Endodermal cell (in vitro differentiated cells): ENCODE measurements around the gene DOCK10. TPM values are rescaled to one million over a fixed set of nuclear protein-coding genes. Genes with fewer than 3 reads are reported as not detected.

ENCODE experiments used
- DNase-seq: peaks from one replicate; pipeline ENCODE4 v3.0.0-alpha.2; 2017
- H3K27ac ChIP-seq: 2 replicates; pipeline ENCODE4 v1.5.1; 2013; ENCODE audit warnings: mild to moderate bottlenecking, low read depth, low read length, moderate library complexity
- H3K27me3 ChIP-seq: 2 replicates; pipeline ENCODE4 v1.6.1; 2013; ENCODE audit warnings: mild to moderate bottlenecking, low read length, moderate library complexity; ENCODE audit not compliant: insufficient read depth, control insufficient read depth, poor library complexity, severe bottlenecking
- H3K36me3 ChIP-seq: 2 replicates; pipeline ENCODE4 v1.7.0; 2013; ENCODE audit warnings: mild to moderate bottlenecking, low read length, moderate library complexity; ENCODE audit not compliant: control insufficient read depth, insufficient read depth
- H3K4me1 ChIP-seq: one replicate; pipeline ENCODE4 v1.7.0; 2013; ENCODE audit warnings: low read length; ENCODE audit not compliant: control insufficient read depth, insufficient read depth
- H3K4me3 ChIP-seq: 2 replicates; pipeline ENCODE4 v1.5.1; 2013; ENCODE audit warnings: mild to moderate bottlenecking, low read length, moderate library complexity
- H3K9ac ChIP-seq: 2 replicates; pipeline ENCODE4 v1.6.1; 2013; ENCODE audit warnings: mild to moderate bottlenecking, low read length, moderate library complexity; ENCODE audit not compliant: poor library complexity, severe bottlenecking; ENCODE audit errors: extremely low read depth
- H3K9me3 ChIP-seq: 2 replicates; pipeline ENCODE4 v1.6.1; 2013; ENCODE audit warnings: mild to moderate bottlenecking, low read length, moderate library complexity; ENCODE audit not compliant: control insufficient read depth
- H3K27ac Mint-ChIP-seq: 2 replicates; pipeline ENCODE4 v1.8.0; 2020; ENCODE audit warnings: mixed read lengths
- H3K27me3 Mint-ChIP-seq: 2 replicates; pipeline ENCODE4 v1.8.0; 2021; ENCODE audit warnings: mild to moderate bottlenecking, mixed read lengths; ENCODE audit not compliant: insufficient read depth
- H3K36me3 Mint-ChIP-seq: 2 replicates; pipeline ENCODE4 v1.8.0; 2020; ENCODE audit warnings: low read depth, mixed read lengths
- H3K4me1 Mint-ChIP-seq: 2 replicates; pipeline ENCODE4 v1.8.0; 2020; ENCODE audit warnings: mixed read lengths
- H3K4me3 Mint-ChIP-seq: 2 replicates; pipeline ENCODE4 v1.8.0; 2020; ENCODE audit warnings: mild to moderate bottlenecking, moderate library complexity, mixed read lengths
- H3K9me3 Mint-ChIP-seq: 2 replicates; pipeline ENCODE4 v1.8.0; 2020; ENCODE audit warnings: mild to moderate bottlenecking, mixed read lengths
- WGBS, 2 experiments: methylation state at CpG; one replicate each; pipeline versions ENCODE4 v1.1.5 to v1.1.7; 2013; ENCODE audit warnings: missing lambda C conversion rate in 2 of 2, mixed read lengths in 1 of 2; ENCODE audit not compliant: insufficient coverage in 1 of 2, insufficient read length in 1 of 2; 5-methylcytosine and 5-hydroxymethylcytosine counted together
- total RNA-seq, 2 donors: library from RNA; stranded (reverse); fragmentation: NEBNext Ultra II Directional in 1 of 2; extraction: Animal tissue kit (Norgen Biotek cat#: 25700) in 1 of 2; gene quantifications; 2 replicates in 1 of 2; 3 replicates in 1 of 2; pipeline ENCODE4 v1.2.1, GENCODE V29; 2021
- TF ChIP-seq, protein P1 (sequence below): fragments of 200-600 bp; sonication (generic); conservative IDR thresholded peaks from 2 replicates; pipeline ENCODE4 v1.5.0; 2021; ENCODE audit warnings: antibody characterized with exemption, mild to moderate bottlenecking

DOCK10 gene
- total RNA-seq, 2 donors from 2014 or later = 0.44 to 1.4 TPM

- H3K4me3 Mint-ChIP-seq = no peak overlapping the region
- TF ChIP-seq, protein P1, sequence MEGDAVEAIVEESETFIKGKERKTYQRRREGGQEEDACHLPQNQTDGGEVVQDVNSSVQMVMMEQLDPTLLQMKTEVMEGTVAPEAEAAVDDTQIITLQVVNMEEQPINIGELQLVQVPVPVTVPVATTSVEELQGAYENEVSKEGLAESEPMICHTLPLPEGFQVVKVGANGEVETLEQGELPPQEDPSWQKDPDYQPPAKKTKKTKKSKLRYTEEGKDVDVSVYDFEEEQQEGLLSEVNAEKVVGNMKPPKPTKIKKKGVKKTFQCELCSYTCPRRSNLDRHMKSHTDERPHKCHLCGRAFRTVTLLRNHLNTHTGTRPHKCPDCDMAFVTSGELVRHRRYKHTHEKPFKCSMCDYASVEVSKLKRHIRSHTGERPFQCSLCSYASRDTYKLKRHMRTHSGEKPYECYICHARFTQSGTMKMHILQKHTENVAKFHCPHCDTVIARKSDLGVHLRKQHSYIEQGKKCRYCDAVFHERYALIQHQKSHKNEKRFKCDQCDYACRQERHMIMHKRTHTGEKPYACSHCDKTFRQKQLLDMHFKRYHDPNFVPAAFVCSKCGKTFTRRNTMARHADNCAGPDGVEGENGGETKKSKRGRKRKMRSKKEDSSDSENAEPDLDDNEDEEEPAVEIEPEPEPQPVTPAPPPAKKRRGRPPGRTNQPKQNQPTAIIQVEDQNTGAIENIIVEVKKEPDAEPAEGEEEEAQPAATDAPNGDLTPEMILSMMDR = no peak
- 80% methylated on average over 1 of the region's 1 CpG; no CpG with 5 or more reads in 1 of the 2 experiments for WGBS, 2 experiments
Observed at GRCh38 chr2:224799691-224800090, 242.6 kb downstream of the DOCK10 start.

GRCh38 chr2:224798180-224798579 is 244.1 kb downstream of the DOCK10 start:
- H3K36me3 Mint-ChIP-seq = no peaks in the 10 kb centered on the region
- Histone ChIP-seq H3K9ac (no peak overlapping the region), H3K36me3 (no peaks in the 10 kb centered on the region), H3K4me3 (no peak overlapping the region), H3K4me1 (no peaks in the 10 kb centered on the region), H3K27ac (no peak overlapping the region), H3K9me3 (peaks cover 31% of the 10 kb centered on the region), H3K27me3 (no peaks in the 10 kb centered on the region)
- H3K27me3 Mint-ChIP-seq = no peaks in the 10 kb centered on the region
- no peak overlapping the region for H3K4me3 Mint-ChIP-seq
- 93 to 100% methylated on average over 1 to 2 of the region's 2 CpGs for WGBS, 2 experiments
- TF ChIP-seq, protein P1 = no peak
- no peaks in the 10 kb centered on the region for H3K4me1 Mint-ChIP-seq
- peaks cover 18% of the 10 kb centered on the region for H3K9me3 Mint-ChIP-seq
- DNase-seq = no peak
- H3K27ac Mint-ChIP-seq = no peak overlapping the region

More at GRCh38 chr2:224799691-224800090, 242.6 kb downstream of the DOCK10 start:
- Histone ChIP-seq H3K9me3 (peaks cover 31% of the 10 kb centered on the region), H3K27me3 (no peaks in the 10 kb centered on the region), H3K27ac (no peak overlapping the region), H3K9ac (no peak overlapping the region), H3K36me3 (no peaks in the 10 kb centered on the region), H3K4me3 (no peak overlapping the region), H3K4me1 (no peaks in the 10 kb centered on the region)
- Mint-ChIP-seq H3K36me3 (no peaks in the 10 kb centered on the region), H3K9me3 (peaks cover 18% of the 10 kb centered on the region), H3K4me1 (no peaks in the 10 kb centered on the region), H3K27ac (no peak overlapping the region), H3K27me3 (no peaks in the 10 kb centered on the region)
- DNase-seq = no peak

DNA sequence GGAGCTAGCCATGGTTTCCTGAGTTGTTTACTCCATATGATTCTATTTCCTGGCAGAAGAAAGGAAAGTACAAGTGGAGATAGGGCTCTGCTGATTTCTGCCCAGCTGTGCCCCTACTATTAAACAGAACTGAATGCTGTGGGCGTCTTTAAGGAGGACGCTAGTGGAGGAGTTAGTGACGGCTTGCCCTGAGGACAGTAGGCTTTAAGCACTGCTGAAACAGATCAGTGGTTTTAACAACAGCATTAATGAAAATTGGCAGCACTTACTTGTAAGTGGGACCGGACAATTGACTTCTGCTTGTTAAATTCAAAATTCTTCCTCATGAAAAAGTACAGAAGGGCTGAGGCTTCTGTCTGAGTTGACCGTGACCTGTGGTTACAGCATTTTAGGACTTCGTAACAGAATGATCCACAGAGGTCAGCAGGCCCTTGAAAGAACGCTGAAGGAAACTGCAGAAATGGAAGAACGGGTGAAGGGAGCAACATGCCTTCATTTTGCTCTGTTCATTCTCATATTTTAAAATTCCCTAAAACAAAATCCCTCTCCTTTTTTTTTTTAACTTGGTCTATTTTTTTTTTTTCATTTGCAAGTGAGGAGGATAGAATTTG is 245.5 kb downstream of the DOCK10 start:
- H3K4me1 ChIP-seq = no peaks in the 10 kb centered on the region
- Mint-ChIP-seq H3K4me3 (no peak overlapping the region), H3K27me3 (no peaks in the 10 kb centered on the region), H3K4me1 (no peaks in the 10 kb centered on the region), H3K9me3 (peaks cover 17% of the 10 kb centered on the region), H3K27ac (no peak overlapping the region), H3K36me3 (no peaks in the 10 kb centered on the region)
- H3K36me3 ChIP-seq = no peaks in the 10 kb centered on the region
- no peak overlapping the region for H3K4me3 ChIP-seq
- no peak for DNase-seq
- H3K27ac ChIP-seq = no peak overlapping the region
- TF ChIP-seq, protein P1 = no peak
- no peak overlapping the region for H3K9ac ChIP-seq
- H3K27me3 ChIP-seq = no peaks in the 10 kb centered on the region
- peaks cover 22% of the 10 kb centered on the region for H3K9me3 ChIP-seq
- 89 to 92% methylated on average over 4 to 8 of the region's 8 CpGs for WGBS, 2 experiments
